Measurements from ENCODE around the gene NCBP3. TPM values are rescaled to one million over a fixed set of nuclear protein-coding genes. Genes with fewer than 3 reads are reported as not detected.
"Not testable (repeated sequence)": the region's sequence is repeated elsewhere in the genome, so short reads cannot be mapped to it uniquely, and the experiment has no call there.

Gene NCBP3
- total and polyA plus RNA-seq, 7 donors = 9.3 to 23.5 (median 15.1) TPM

GRCh38 chr17:3861761-3862681 is 16.0 kb upstream of the NCBP3 start:
- 85 to 88% (median 88%) methylated on average over 28 of the region's 28 CpGs for WGBS, 3 donors
- peaks cover 0 to 6% (median 0%) of the 10 kb centered on the region in 3 donors for H3K27me3 ChIP-seq (ENCODE audit: insufficient read depth in 3 of 3, low read length in 2 of 3)
- no peak for ATAC-seq
- no peak for TF ChIP-seq CTCF (IDR thresholded peaks at IDR 0.05)
- no peak for DNase-seq
- H3K9me3 ChIP-seq = no peaks in the 10 kb centered on the region
- H3K4me1 ChIP-seq = no peaks in the 10 kb centered on the region
- H3K27ac ChIP-seq = no peak overlapping the region
- H3K36me3 ChIP-seq (ENCODE audit: insufficient read depth in 1 of 2, low read depth in 1 of 2) = peaks cover 0 to 11% of the 10 kb centered on the region in 2 donors
- no peak overlapping the region for H3K4me3 ChIP-seq
- intact Hi-C loops (cut with DNase I) = loop anchor here in 1 of 2 donors (5.0 kb wide), 1 partner anchor 50 kb away; no protein-coding TSS in a partner anchor

DNA sequence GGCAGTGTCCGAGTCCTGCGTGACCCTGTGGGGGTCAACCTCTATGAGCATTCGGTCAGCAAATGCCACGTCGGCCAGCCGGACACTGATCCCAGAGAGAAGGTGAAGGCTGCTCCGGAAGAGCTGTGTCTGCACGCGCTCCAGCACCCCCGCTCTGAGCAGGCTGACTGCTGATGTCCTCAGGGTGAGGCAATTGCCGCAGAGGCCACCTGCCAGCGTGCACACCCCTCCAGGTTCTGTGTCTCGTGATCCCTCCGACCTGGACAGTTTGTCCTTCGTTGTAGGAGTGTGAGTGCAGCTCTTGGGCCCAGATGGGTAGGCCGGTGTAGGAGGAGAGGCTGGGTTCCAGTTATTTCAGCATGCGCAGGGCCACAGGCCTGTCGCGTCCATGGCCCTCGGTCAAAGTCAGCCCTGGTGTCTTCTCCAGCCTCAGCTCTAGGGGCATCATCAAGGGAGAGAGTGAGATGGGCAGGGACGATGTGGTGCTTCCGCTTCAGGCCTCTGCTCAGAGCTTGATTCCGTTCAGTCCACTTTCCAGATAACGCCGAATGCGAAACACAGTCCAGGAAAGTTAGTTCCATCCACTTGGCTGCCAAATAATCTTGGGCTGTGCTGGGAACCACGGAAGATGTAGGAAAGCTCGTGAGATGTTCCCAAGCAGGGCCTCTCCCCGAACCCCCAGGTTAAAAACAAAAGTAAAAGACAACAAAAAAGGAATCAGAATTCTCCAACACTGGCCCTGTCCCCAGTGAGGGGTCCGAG is 15.1 kb upstream of the NCBP3 start:
- no peaks in the 10 kb centered on the region for H3K9me3 ChIP-seq
- no peak for DNase-seq
- no peak overlapping the region for H3K4me3 ChIP-seq
- intact Hi-C loops (cut with DNase I) = loop anchor here in 1 of 2 donors (5.0 kb wide), 1 partner anchor 51 kb away; no protein-coding TSS in a partner anchor
- no peak for ATAC-seq
- H3K27ac ChIP-seq = no peak overlapping the region
- no peak for TF ChIP-seq CTCF (IDR thresholded peaks at IDR 0.05)
- H3K36me3 ChIP-seq (ENCODE audit: insufficient read depth in 1 of 2, low read depth in 1 of 2) = peaks cover 0 to 11% of the 10 kb centered on the region in 2 donors
- H3K27me3 ChIP-seq (ENCODE audit: insufficient read depth in 3 of 3, low read length in 2 of 3) = peaks cover 0 to 6% (median 0%) of the 10 kb centered on the region in 3 donors
- 91 to 94% (median 94%) methylated on average over 30 of the region's 30 CpGs for WGBS, 3 donors
- H3K4me1 ChIP-seq = no peaks in the 10 kb centered on the region

GRCh38 chr17:3859940-3860339 is 13.9 kb upstream of the NCBP3 start:
- TF ChIP-seq CTCF (IDR thresholded peaks at IDR 0.05) = no peak
- DNase-seq = no peak
- Histone ChIP-seq H3K4me3 (no peak overlapping the region), H3K36me3 (ENCODE audit: insufficient read depth in 1 of 2, low read depth in 1 of 2) (peaks cover 0 to 11% of the 10 kb centered on the region in 2 donors), H3K9me3 (no peaks in the 10 kb centered on the region), H3K4me1 (no peaks in the 10 kb centered on the region), H3K27me3 (ENCODE audit: insufficient read depth in 3 of 3, low read length in 2 of 3) (peaks cover 0 to 1% (median 0%) of the 10 kb centered on the region in 3 donors), H3K27ac (no peak overlapping the region)
- intact Hi-C loops (cut with DNase I) = loop anchor here in 1 of 2 donors (5.0 kb wide), 1 partner anchor 52 kb away; no protein-coding TSS in a partner anchor
- ATAC-seq = no peak
- 73 to 80% (median 73%) methylated on average over 9 of the region's 9 CpGs for WGBS, 3 donors

- WGBS, 3 donors = 70 to 78% (median 76%) methylated on average over 16 of the region's 16 CpGs
- H3K4me3 ChIP-seq = no peak overlapping the region
- DNase-seq = no peak
- intact Hi-C loops (cut with DNase I) = no loop called here
- no peaks in the 10 kb centered on the region for H3K4me1 ChIP-seq
- no peaks in the 10 kb centered on the region for H3K9me3 ChIP-seq
- TF ChIP-seq CTCF (IDR thresholded peaks at IDR 0.05) = no peak
- no peaks in the 10 kb centered on the region for H3K27me3 ChIP-seq (ENCODE audit: insufficient read depth in 3 of 3, low read length in 2 of 3)
- no peak for ATAC-seq
- peaks cover 0 to 11% of the 10 kb centered on the region in 2 donors for H3K36me3 ChIP-seq (ENCODE audit: insufficient read depth in 1 of 2, low read depth in 1 of 2)
- H3K27ac ChIP-seq = no peak overlapping the region
Observed at GRCh38 chr17:3857261-3858105, 11.4 kb upstream of the NCBP3 start.

GRCh38 chr17:3854204-3854603 is 8.2 kb upstream of the NCBP3 start:
- H3K9me3 ChIP-seq; H3K27me3 ChIP-seq (ENCODE audit: insufficient read depth in 3 of 3, low read length in 2 of 3); H3K36me3 ChIP-seq (ENCODE audit: insufficient read depth in 1 of 2, low read depth in 1 of 2); intact Hi-C loops (cut with DNase I); H3K27ac ChIP-seq; H3K4me1 ChIP-seq; ATAC-seq; DNase-seq; H3K4me3 ChIP-seq: not testable (repeated sequence)
- 91 to 94% (median 93%) methylated on average over 10 to 29 of the region's 36 CpGs for WGBS, 3 donors

All from psoas muscle (tissue), 8 donors.